A172 (cell line): ENCODE data around the gene DNAJC13. TPM values are rescaled to one million over a fixed set of nuclear protein-coding genes. Genes with fewer than 3 reads are reported as not detected.
A peak's percentile ranks its signal among the peaks of the same experiment; 100 is the strongest.

Source experiments
- DNase-seq: peaks from one replicate; pipeline ENCODE4 v3.0.0-alpha.2; 2015; ENCODE audit warnings: low spot score
- total RNA-seq: library from RNA; depleted of rRNA; stranded (reverse); fragments of >200 nt; shearing (Covaris generic); gene quantifications from 2 replicates; pipeline ENCODE4 v1.2.3, GENCODE V29; 2014

Gene DNAJC13
- total RNA-seq, 1 experiment from 2014 or later: 68.7 TPM

- DNase-seq: no peak
Observed at GRCh38 chr3:132461544-132461943, 44.2 kb downstream of the DNAJC13 start.

- DNase-seq: peak; percentile 42
Observed at GRCh38 chr3:132464066-132464465, 46.8 kb downstream of the DNAJC13 start.

- no peak for DNase-seq
Observed at GRCh38 chr3:132469326-132469725, 52.0 kb downstream of the DNAJC13 start.

GRCh38 chr3:132486099-132486498 is 68.8 kb downstream of the DNAJC13 start:
- DNase-seq: no peak

GRCh38 chr3:132488151-132488550 is 70.8 kb downstream of the DNAJC13 start:
- no peak for DNase-seq

GRCh38 chr3:132499071-132499470 is 81.8 kb downstream of the DNAJC13 start:
- DNase-seq: no peak

GRCh38 chr3:132503559-132503958 is 86.3 kb downstream of the DNAJC13 start:
- no peak for DNase-seq

- DNase-seq: no peak
Observed at GRCh38 chr3:132504375-132504933, 87.2 kb downstream of the DNAJC13 start.

GRCh38 chr3:132507657-132508056 is 90.4 kb downstream of the DNAJC13 start:
- no peak for DNase-seq

- DNase-seq: no peak
Observed at GRCh38 chr3:132509096-132509495, 91.8 kb downstream of the DNAJC13 start.

- no peak for DNase-seq
Observed at GRCh38 chr3:132509506-132509905, 92.2 kb downstream of the DNAJC13 start.

- DNase-seq: no peak
Observed at GRCh38 chr3:132513057-132513456, 95.8 kb downstream of the DNAJC13 start.

- no peak for DNase-seq
Observed at GRCh38 chr3:132517311-132517710, 100.0 kb downstream of the DNAJC13 start.

- no peak for DNase-seq
Observed at GRCh38 chr3:132519914-132520313, 102.6 kb downstream of the DNAJC13 start.

- DNase-seq: no peak
Observed at GRCh38 chr3:132521901-132522300, 104.6 kb downstream of the DNAJC13 start.

- DNase-seq: no peak
Observed at GRCh38 chr3:132522353-132522752, 105.1 kb downstream of the DNAJC13 start.

- DNase-seq: no peak
Observed at GRCh38 chr3:132530624-132531023, 113.3 kb downstream of the DNAJC13 start.

- peak; percentile 74 for DNase-seq
Observed at GRCh38 chr3:132535575-132536441, 118.5 kb downstream of the DNAJC13 start.

GRCh38 chr3:132536442-132537153 is 119.3 kb downstream of the DNAJC13 start:
- no peak for DNase-seq

GRCh38 chr3:132537297-132537696 is 120.0 kb downstream of the DNAJC13 start:
- DNase-seq: no peak

GRCh38 chr3:132538072-132538471 is 120.8 kb downstream of the DNAJC13 start:
- DNase-seq: no peak

- DNase-seq: no peak
Observed at GRCh38 chr3:132539681-132540080, 122.4 kb downstream of the DNAJC13 start.

- DNase-seq: no peak
Observed at GRCh38 chr3:132542577-132542976, 125.3 kb downstream of the DNAJC13 start.
